ENCODE measurements around the gene SPN. TPM values are rescaled to one million over a fixed set of nuclear protein-coding genes. Genes with fewer than 3 reads are reported as not detected.
A peak's percentile ranks its signal among the peaks of the same experiment; 100 is the strongest.

Gene SPN
- total RNA-seq, 1 donor from 2014 or later = 10.3 TPM

DNA sequence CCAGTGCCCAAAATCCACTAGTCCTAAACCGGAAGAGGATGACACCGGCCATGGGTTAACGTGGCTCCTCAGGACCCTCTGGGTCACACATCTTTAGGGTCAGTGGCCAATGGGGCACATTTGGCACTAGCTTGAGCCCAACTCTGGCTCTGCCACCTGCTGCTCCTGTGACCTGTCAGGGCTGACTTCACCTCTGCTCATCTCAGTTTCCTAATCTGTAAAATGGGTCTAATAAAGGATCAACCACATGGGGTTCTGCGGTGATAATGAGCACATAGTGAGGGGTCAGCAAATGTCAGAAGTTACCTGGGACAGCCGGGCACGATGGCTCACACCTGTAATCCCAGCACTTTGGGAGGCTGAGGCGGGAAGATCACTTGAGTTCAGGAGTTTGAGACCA lies 34.3 kb downstream of the SPN start:
- DNase-seq (ENCODE audit: low spot score in 2 of 2) = no peak
- Histone ChIP-seq H3K4me1 (peaks cover 0 to 3% of the 10 kb centered on the region in 2 donors), H3K36me3 (no peaks in the 10 kb centered on the region), H3K27ac (no peak overlapping the region), H3K4me3 (no peak overlapping the region), H3K9me3 (no peaks in the 10 kb centered on the region), H3K27me3 (no peaks in the 10 kb centered on the region)
- TF ChIP-seq, protein P1, sequence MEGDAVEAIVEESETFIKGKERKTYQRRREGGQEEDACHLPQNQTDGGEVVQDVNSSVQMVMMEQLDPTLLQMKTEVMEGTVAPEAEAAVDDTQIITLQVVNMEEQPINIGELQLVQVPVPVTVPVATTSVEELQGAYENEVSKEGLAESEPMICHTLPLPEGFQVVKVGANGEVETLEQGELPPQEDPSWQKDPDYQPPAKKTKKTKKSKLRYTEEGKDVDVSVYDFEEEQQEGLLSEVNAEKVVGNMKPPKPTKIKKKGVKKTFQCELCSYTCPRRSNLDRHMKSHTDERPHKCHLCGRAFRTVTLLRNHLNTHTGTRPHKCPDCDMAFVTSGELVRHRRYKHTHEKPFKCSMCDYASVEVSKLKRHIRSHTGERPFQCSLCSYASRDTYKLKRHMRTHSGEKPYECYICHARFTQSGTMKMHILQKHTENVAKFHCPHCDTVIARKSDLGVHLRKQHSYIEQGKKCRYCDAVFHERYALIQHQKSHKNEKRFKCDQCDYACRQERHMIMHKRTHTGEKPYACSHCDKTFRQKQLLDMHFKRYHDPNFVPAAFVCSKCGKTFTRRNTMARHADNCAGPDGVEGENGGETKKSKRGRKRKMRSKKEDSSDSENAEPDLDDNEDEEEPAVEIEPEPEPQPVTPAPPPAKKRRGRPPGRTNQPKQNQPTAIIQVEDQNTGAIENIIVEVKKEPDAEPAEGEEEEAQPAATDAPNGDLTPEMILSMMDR (IDR thresholded peaks at IDR 0.05) = no peak
- intact Hi-C loops (cut with DNase I) = loop anchor here (5.0 kb wide), 1 partner anchor 150 kb away; no protein-coding TSS in a partner anchor

DNA sequence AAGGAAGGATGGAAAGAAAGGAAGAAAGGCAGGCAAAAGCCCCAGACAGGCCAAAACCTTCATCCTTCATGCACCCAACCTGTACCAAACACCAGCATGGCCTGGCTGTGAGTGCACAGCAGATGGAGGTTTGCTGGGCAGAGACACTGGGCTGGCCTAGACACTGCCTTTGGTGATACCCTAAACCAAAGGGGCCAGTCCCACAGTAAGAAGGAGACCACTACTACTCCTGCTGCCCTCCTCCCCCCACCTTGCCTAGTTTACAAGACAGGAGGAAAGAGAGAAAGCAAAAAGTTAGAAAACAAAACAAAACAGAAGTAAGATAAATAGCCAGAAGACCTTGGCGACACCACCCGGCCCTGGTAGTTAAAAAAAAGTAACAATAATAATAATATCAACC lies 35.0 kb downstream of the SPN start:
- intact Hi-C loops (cut with DNase I) = loop anchor here (5.0 kb wide), 1 partner anchor 149 kb away; no protein-coding TSS in a partner anchor
- DNase-seq (ENCODE audit: low spot score in 2 of 2) = no peak
- no peaks in the 10 kb centered on the region for H3K36me3 ChIP-seq
- H3K4me3 ChIP-seq = no peak overlapping the region
- no peaks in the 10 kb centered on the region for H3K9me3 ChIP-seq
- H3K4me1 ChIP-seq = peaks cover 0 to 3% of the 10 kb centered on the region in 2 donors
- H3K27ac ChIP-seq = no peak overlapping the region
- no peaks in the 10 kb centered on the region for H3K27me3 ChIP-seq
- TF ChIP-seq, protein P1 (IDR thresholded peaks at IDR 0.05) = no peak

DNA sequence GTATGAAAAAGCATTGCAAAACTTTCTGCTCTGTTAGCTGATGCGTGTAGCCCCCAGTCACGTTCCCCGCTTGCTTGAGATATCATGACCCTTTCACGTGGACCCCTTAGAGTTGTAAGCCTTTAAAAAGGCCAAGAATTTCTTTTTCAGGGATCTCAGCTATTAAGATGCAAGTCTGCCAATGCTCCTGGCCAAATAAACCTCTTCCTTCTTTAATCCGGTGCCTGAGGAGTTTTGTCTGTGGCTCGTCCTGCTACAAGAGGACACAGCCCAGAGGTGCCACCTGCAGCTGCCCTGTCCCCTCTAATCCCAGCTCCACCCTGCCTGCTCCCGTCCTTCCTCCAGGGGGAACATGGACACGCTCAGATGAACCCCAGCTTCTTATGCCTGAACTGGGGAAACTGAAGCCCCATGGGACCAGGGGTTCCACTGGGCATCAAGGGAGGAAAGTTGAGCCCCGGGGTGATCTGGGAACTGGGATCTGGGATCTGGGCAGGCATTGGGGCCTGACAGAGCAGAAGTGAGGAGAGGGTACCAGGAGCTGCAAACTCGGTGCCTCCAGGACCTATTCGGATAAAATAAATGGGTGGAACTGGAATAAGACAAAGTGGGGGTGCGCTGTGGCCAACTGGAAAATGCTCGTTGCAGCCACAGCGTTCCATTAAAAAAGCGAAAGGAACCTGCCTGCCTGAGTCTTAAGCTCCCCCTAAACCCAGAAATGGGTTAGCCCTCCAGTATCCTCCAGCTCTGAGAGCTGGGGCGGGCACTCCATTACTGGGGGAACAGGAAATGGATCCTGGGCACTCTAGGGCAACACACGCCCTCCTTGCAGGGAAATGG lies 35.7 kb downstream of the SPN start:
- Histone ChIP-seq H3K9me3 (no peaks in the 10 kb centered on the region), H3K4me3 (no peak overlapping the region), H3K27ac (no peak overlapping the region), H3K27me3 (no peaks in the 10 kb centered on the region), H3K4me1 (peaks cover 0 to 3% of the 10 kb centered on the region in 2 donors), H3K36me3 (no peaks in the 10 kb centered on the region)
- no peak for DNase-seq (ENCODE audit: low spot score in 2 of 2)
- TF ChIP-seq, protein P1 (IDR thresholded peaks at IDR 0.05) = no peak
- intact Hi-C loops (cut with DNase I) = loop anchor here (5.0 kb wide), 1 partner anchor 149 kb away; no protein-coding TSS in a partner anchor

DNA sequence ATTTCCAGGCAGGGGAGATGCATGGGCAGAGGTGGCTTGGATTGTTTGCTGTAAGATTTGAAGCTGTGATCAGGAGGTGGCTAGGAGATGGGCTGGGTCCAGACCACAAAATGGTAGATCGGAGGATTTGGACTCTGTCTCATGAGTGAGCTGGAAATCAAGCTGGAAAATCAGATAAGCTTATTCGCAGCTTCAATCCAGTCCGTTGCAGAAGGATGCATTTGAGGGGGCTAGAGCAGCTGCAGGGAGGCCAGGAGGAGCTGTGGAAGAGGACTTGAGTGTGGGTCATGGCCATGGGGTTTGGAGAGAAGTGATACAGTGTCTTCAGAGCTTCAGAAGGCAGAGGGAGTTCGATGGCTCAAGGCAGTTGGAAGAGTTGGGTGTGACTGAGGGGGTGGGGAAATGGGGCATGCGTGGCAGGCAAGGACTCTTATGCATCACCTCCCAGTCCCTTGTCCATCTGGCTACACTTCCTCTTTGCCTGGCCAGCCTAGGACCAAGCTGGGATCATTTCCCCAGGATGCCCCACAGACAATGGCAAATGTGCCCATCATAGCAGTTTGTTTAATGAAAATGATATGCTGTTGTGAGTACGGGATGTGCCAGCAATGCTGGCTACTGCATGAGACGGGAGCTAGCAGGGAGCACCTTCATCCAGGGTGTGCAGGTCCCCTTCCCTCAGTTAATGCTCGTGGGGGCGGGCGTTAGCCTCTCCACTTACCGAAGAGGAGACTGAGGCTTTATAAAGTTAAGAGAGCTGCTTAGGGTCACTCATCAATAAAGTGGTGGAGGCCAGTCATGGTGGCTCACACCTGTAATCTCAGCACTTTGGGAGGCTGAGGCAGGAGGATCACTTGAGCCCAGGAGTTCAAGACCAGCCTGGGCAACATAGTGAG lies 36.5 kb downstream of the SPN start:
- TF ChIP-seq, protein P1 (IDR thresholded peaks at IDR 0.05) = no peak
- no peak overlapping the region for H3K4me3 ChIP-seq
- peaks cover 0 to 3% of the 10 kb centered on the region in 2 donors for H3K4me1 ChIP-seq
- intact Hi-C loops (cut with DNase I) = loop anchor here (1.0 to 5.0 kb wide), 2 partner anchors 148 to 322 kb away; no protein-coding TSS in a partner anchor
- no peaks in the 10 kb centered on the region for H3K9me3 ChIP-seq
- no peak for DNase-seq (ENCODE audit: low spot score in 2 of 2)
- no peaks in the 10 kb centered on the region for H3K36me3 ChIP-seq
- no peaks in the 10 kb centered on the region for H3K27me3 ChIP-seq
- no peak overlapping the region for H3K27ac ChIP-seq

DNA sequence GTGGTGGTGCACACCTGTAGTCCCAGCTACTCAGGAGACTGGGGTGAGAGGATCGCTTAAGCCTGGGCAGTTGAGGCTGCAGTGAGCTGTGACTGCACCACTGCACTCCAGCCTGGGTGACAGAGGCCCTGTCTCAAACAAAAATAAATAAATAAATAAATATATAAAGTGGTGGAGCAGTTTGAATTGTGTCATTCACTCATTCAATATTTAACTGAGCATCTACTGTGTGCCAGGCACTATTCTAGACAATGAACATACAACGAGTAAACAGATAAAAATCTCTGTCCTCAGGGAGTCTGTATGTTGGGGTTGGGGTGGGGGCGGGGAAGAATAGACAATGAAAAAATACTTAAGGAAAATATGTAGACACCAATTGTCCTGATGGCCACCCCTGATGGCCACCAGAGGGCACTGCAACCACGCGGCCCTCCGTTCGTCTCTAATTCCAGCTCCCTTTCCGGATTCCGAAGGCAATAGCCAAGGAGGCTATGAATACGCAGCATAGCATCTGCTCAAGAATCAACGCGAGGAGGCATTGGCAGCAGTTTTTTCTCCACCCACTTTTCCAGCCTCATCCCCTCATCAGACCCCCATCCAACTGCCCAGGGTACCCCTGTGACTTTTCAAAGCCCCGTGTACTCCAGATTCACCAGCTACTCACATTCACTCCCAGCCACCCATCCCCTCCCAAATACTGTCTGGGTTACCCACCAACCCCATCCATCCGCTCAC lies 37.4 kb downstream of the SPN start:
- no peak overlapping the region for H3K27ac ChIP-seq
- H3K4me1 ChIP-seq = peaks cover 0 to 3% of the 10 kb centered on the region in 2 donors
- TF ChIP-seq, protein P1 (IDR thresholded peaks at IDR 0.05) = peak; percentile 81 to 87 (median 83)
- no peaks in the 10 kb centered on the region for H3K36me3 ChIP-seq
- DNase-seq (ENCODE audit: low spot score in 2 of 2) = peak; percentile 31 to 86
- no peak overlapping the region for H3K4me3 ChIP-seq
- H3K27me3 ChIP-seq = no peaks in the 10 kb centered on the region
- no peaks in the 10 kb centered on the region for H3K9me3 ChIP-seq
- intact Hi-C loops (cut with DNase I) = loop anchor here (1.0 kb wide), 1 partner anchor 321 kb away; no protein-coding TSS in a partner anchor

Data from ascending aorta (tissue), 2 donors.